Raji (cell line): ENCODE measurements around the gene CTSL.

Source experiments
- POLR2A ChIP-seq: IDR thresholded peaks from 2 replicates; pipeline ENCODE4 v1.6.1; 2011; ENCODE audit warnings: low read depth, low read length, control low read depth; ENCODE audit not compliant: insufficient read depth

The CTSL gene

DNA sequence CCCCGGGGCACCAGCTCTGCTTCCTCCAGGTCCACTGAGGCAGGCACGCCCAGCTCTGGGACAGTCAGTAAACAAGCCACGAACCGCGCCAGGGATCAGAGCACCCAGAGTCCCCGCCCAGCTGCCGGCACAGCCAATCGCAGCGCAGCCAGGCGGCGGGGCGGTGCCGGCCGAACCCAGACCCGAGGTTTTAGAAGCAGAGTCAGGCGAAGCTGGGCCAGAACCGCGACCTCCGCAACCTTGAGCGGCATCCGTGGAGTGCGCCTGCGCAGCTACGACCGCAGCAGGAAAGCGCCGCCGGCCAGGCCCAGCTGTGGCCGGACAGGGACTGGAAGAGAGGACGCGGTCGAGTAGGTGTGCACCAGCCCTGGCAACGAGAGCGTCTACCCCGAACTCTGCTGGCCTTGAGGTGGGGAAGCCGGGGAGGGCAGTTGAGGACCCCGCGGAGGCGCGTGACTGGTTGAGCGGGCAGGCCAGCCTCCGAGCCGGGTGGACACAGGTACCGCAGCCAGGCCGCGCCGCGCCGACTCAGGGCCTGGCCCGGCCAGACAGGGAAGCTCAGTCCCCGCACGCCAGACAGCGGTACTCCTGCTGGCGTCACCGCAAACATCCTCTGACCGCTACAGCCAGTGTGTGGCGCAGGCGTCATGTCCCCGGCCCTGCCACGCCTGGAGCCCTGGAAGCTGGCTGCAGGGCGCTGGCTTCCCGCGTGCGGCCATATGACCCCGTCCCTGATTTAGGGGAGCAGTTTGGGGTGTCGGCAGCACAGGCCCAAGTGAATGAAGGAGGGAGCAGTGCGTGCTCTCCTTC lies at the start of gene CTSL:
Gene CTSL (plus strand): TSS at position 220 of the 810 bp plus-strand sequence. CDS start 1,485 bp downstream, outside the sequence.
- no peak for TF ChIP-seq POLR2A

DNA sequence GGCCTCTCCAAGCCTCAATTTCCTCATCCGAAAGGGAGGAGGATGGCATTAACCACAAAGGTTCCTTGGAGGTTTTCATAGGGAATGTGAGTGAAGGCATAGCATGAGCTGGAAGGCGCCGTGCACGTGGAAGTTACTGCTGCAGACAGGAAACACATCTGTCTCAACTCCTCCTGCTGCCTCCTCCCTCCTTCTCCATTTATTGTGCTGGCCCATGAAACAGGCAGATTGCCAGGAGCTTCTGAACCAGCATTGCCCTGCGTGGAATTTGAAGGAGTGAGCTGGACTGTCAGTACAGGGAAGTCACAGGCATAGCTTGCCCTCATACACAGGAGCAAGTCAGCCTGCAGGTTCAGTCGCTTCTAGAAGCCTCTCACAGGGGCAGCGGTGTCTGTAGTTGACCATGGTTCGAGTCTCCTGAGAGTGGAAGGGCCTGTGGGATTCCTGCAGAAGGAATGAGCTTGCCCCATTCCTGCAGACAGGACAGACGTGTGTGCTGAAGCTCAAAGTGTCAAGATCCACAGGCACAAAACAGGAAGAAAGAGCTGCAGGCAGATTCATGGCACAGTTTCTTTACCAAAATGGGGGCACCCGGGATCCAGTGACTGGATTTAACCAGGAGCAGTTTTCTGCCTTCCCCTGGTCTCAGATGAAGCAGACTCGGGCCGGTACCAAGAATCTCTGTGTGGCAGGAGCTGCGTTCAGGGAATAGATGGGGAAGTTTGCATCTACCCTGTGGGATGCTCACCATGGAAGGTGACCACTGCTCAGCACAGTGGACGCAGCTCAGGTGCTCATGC lies 48.7 kb upstream of the CTSL start:
- TF ChIP-seq POLR2A = no peak

GRCh38 chr9:87677776-87678587 lies 47.9 kb upstream of the CTSL start:
- no peak for TF ChIP-seq POLR2A

GRCh38 chr9:87678650-87679355 lies 47.1 kb upstream of the CTSL start:
- no peak for TF ChIP-seq POLR2A

- no peak for TF ChIP-seq POLR2A
Measured at GRCh38 chr9:87681271-87682061, 44.5 kb upstream of the CTSL start.

DNA sequence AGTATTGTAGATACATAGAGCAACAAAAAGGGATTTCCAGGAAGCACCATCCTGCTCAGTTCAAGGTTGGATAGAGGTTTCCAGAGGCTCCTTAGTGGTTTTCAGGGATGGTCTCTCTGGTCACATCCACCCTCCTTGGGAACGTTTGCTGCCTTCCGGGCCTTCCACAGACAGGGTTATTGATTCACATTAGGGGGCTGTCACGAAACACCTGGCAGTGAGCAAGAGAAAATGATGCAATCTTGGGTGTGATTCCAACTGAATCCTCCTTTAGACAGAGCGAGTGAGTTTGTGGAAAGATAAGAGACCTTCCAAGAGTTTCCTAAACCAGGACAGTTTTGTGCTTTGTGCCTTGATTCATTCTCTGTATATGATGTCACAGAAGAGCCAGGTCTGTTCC lies 43.8 kb upstream of the CTSL start:
- no peak for TF ChIP-seq POLR2A

DNA sequence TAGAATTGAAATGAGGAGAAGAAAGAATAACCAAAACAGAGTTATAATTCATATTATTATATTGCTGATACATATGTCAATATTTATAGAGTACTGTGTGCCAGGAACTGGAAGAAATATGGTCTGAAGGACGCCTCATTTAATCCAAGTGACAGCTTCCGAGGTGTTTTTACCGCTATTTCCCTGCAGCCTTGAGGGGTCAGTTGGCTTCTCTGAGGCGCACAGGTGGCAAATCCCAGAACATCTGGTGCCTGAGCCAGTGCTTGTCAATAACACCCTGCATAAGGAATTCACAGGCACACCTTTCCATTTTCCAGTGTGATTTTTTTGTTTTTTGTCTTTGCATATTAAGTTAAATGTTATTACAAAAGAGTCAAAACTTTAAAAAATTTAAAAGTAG lies 43.3 kb upstream of the CTSL start:
- no peak for TF ChIP-seq POLR2A

GRCh38 chr9:87683751-87684626 lies 41.9 kb upstream of the CTSL start:
- TF ChIP-seq POLR2A = no peak

GRCh38 chr9:87684627-87685219 lies 41.2 kb upstream of the CTSL start:
- TF ChIP-seq POLR2A = no peak

DNA sequence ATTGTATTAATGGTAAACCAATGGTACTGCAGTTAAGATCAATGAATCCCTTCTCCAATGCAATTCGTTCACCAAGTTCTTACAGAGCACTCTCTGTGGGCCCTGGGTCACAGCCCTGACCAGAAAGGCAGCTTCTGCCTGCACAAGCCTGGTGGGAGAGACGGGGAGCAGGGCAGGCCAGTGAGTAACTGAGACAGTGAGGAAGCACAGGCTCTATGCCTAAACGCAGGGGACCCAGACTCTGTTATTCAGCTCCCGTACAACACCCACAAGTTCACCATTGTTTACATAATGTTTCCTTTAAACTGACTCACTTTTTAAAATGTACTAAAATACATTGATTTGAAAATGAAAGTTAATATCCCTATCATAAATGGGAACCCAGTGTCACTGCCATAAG lies 40.5 kb upstream of the CTSL start:
- TF ChIP-seq POLR2A = no peak

GRCh38 chr9:87685871-87686519 lies 39.9 kb upstream of the CTSL start:
- no peak for TF ChIP-seq POLR2A

- TF ChIP-seq POLR2A = no peak
Measured at GRCh38 chr9:87686520-87687090, 39.3 kb upstream of the CTSL start.
